ENCODE measurements around the gene ARHGAP31.

- TF ChIP-seq CTCF (conservative IDR thresholded peaks at IDR 0.05; ENCODE audit: low read depth, low read length) = no peak
- TF ChIP-seq EZH2 (IDR thresholded peaks at IDR 0.05; ENCODE audit: borderline replicate concordance, low read depth, low read length, poor library complexity, severe bottlenecking) = no peak
Measured at GRCh38 chr3:119309591-119309990, 15.4 kb downstream of the ARHGAP31 start.
